Activated T-helper 9 cell treated with anti-CD3 and anti-CD28 coated beads, Interleukin-2, amount 50 U/mL, for 16 hours (primary cell): Measurements from ENCODE around the gene ZSCAN9.

Experiments
- DNase-seq: peaks from one replicate; pipeline ENCODE4 v3.0.0-alpha.2; 2020; ENCODE audit warnings: low read depth

ZSCAN9 gene

DNA sequence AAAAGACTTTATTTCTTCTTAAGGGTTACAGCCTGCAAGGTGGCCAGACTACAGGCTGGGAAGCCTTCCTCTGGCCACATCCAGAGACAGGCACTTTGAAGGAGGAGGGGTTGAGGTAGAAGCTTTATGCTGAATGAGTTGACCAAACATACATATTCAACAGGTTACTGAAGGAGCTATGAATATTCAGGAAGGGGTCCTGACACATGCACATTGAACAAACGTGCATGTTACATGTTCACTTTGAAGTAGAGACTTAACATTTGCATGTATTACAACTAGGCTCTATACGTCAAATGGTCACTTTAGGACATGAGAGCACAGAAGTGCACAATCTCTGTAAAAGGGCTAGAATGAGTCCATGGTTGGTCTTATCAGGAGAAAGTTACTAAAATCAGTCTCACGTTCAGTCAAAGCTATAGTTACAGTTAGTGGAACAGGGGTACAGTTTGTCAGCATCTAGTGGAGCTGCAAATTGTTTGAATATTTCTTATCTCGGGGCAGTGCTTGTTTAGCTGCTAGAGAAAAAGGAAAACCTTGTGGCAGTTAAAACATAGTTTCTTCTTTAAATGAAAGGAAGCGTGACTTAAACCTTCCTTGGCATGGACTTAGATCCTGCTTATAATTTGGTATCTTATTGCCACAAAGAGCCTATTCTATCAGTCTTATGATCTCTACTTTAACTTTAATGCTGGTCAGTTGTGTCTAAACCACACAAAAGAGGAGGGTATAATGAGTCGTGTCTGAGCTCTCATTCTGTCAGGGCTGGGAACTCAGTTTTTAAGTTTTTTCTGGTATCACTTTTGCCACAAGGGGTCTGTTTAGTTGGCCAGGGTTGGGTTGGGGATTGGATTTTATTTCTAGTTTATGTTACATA lies 4.6 kb upstream of the ZSCAN9 start:
- no peak for DNase-seq

GRCh38 chr6:28224131-28225055 lies 682 bp upstream of the ZSCAN9 start:
- no peak for DNase-seq

DNA sequence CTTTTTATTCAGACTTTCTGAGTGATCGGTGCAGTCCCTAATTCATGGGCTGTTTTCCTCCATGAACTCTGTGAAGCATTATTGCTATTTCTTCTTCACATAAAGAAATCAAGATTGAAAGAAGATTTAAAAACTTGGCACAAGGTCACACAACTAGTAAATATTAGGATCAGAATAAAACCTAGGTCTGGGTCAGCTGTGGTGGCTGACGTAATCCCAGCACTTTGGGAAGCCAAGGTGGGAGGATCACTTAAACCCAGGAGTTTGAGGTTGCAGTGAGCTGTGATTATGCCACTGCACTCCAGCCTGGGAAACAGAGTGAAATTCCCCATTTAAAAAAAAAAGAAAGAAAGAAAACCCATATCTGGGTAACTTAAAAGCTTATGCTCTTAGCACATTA lies 1.4 kb downstream of the ZSCAN9 start:
- DNase-seq: no peak

GRCh38 chr6:28232785-28233184 lies 7.7 kb downstream of the ZSCAN9 start:
- DNase-seq: no peak

DNA sequence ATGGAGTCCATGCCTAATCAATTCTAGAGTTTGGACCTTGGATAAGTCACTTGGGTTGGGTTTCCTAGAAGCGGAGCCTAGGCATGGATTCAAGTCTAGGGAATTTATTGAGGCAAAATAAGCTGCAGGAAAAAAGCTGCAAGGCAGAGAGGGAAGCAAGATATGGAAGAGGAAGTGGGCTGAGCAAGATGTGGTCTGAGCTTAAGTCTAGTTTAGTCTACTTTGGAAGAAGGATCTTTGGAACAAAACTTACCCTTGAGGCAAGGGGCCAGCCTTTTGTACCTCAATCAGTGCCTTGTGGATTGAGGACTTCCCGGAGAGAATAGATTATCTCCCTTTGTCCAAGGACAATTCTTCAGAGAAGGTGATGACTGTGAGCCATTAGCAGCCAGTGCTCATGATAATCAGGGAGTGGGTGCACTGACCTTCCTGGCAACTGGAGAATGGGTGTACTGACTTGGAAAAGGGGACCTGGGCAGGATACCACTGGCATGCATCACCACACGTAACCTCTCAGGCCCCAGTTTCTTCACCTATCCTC lies 10.9 kb downstream of the ZSCAN9 start:
- DNase-seq: no peak

DNA sequence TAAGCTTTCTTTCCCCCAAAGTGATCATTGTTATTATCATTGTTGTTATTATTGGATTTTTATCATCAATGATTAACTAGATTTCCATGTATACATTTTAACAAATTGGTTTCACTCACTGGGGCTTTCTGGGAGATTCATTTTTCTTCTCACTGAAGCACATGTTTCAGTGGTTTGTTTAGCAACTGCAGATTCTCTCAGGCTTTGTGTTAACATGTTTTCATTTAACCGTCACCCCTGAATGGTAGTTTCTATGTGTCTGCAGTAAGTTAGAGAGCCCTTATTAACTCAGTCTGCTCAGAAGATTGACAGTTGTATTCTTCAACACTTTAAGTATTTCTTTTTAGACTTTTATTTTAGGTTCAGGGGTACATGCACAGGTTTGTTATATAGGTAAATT lies 14.6 kb downstream of the ZSCAN9 start:
- DNase-seq: no peak

- no peak for DNase-seq
Measured at GRCh38 chr6:28240471-28240870, 15.4 kb downstream of the ZSCAN9 start.

DNA sequence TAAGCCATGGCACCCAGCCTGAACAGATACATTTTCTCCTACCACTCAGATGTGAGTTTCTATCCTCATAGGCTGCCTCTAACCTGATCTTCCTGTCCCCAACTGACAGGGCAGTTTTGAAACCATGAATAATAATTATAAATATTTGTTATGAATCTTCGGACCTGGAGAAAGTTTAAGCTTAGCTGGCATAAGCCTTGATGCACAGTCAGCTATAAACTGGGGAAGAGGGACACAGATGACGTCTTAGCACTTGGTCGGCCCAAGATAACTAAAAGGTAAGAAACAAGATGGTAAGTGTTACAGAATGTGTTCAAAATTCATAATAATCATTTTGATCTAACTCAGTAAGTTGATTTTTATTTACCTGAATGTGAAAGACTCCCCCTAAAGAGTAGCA lies 18.9 kb downstream of the ZSCAN9 start:
- no peak for DNase-seq

GRCh38 chr6:28245206-28245941 lies 20.3 kb downstream of the ZSCAN9 start:
- no peak for DNase-seq

GRCh38 chr6:28248916-28249315 lies 23.8 kb downstream of the ZSCAN9 start:
- no peak for DNase-seq

GRCh38 chr6:28250747-28251146 lies 25.7 kb downstream of the ZSCAN9 start:
- no peak for DNase-seq

GRCh38 chr6:28251661-28252008 lies 26.6 kb downstream of the ZSCAN9 start:
- peak; percentile 14 for DNase-seq

DNA sequence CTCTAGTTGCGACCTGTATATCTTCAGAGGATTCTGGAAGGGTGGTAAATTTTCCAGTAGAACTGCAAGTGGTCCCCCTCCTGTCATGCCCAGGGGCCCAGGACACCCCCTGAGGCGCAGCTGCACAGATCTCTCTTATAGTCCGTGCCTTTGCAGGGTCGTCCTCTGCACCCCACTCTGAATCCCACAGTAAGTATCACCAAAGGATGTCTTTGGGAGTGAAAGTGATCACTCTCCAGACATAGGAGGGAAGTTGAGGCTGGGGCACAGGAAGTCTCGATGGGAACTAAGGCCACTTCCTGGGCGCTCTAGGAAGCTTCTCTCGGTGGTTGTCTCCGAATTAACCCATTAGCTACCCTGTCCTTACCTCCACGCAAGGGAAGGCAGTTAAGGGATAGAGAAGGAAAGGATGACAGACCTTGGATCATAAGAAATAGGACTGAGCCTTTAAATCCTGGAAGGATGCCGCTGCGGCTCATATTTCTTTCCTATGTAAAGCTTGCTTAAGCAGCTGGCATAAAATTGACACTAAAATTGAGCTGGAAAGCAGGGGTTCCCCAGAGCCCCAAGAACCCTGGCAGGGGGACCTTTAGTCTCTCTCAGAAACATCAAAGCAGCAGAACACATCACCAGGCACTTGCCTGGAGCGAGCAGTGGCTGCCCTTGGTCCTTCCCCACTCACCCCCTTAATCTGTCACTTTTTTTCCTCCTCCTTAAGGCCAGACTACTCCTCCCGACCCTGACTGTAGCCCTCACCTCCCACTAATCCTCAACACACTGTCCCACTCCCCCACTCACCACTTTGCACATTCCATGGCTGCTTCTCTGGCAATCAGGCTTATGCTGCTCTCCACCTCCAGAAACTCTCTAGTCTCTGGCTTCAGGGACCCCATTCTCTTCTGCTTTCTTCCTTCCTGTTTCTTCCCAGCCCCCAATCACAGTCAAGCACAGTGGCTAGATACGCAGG lies 27.2 kb downstream of the ZSCAN9 start, which contains the start of gene ZKSCAN4:
TSS of gene ZKSCAN4 (minus strand) at position 261 of the 967 bp plus-strand sequence. CDS start 289 bp downstream, outside the sequence.
- peak; percentile 57 for DNase-seq

GRCh38 chr6:28254121-28254519 lies 29.0 kb downstream of the ZSCAN9 start:
- no peak for DNase-seq

DNA sequence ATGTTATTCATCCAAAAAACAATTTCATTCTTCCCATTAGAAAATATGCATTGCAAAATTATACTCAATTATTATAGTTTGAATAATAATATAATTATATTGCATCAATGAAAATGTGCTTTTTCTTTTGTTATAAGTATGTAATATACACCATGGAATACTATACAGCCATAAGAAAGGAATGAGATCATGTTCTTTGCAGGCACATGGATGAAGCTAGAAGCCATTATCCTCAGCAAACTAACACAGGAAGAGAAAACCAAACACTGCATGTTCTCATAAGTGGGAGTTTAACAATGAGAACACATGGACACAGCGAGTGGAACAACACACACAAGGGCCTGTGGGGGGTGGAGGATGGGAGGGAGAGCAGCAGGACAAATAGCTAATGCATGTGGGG lies 32.0 kb downstream of the ZSCAN9 start:
- no peak for DNase-seq

DNA sequence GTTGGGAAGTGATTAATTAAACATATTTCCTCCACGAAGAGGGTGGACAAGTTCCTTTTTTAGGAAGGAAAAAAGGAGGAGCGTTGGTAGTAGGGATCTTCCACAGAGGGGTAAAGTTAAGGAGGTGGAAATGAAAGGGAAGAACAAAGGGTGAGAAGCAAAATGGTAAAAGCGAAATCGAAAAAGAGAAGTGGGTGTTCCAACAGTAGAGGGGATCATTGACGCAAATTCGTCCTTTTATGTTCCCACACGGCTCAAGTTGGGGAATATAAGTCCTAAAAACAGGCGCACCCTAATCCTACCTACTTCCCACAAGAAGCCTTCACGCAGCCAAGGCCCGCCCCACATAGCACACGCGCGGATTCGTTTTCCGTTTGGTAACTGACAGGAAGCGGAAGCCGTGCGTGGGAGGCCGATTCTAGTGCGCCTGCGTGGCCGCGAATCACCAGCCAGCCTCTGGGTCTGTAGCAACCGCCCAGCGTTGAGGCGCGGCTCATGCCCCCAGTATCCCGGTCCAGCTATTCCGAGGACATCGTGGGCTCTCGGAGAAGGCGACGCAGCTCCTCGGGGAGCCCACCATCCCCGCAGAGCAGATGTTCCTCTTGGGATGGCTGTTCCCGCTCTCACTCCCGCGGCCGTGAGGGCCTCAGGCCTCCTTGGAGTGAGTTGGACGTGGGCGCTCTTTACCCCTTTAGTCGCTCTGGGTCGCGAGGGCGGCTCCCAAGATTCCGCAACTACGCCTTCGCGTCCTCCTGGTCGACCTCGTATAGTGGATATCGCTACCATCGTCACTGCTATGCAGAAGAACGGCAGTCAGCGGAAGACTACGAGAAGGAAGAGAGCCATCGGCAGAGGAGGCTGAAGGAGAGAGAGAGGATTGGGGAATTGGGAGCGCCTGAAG lies 34.1 kb downstream of the ZSCAN9 start, which contains the start of gene NKAPL:
TSS of gene NKAPL (plus strand) at position 421 of the 901 bp plus-strand sequence. CDS start at position 496, 75 bp downstream.
- DNase-seq: peak; percentile 40

- DNase-seq: no peak
Measured at GRCh38 chr6:28263922-28264321, 38.8 kb downstream of the ZSCAN9 start.

DNA sequence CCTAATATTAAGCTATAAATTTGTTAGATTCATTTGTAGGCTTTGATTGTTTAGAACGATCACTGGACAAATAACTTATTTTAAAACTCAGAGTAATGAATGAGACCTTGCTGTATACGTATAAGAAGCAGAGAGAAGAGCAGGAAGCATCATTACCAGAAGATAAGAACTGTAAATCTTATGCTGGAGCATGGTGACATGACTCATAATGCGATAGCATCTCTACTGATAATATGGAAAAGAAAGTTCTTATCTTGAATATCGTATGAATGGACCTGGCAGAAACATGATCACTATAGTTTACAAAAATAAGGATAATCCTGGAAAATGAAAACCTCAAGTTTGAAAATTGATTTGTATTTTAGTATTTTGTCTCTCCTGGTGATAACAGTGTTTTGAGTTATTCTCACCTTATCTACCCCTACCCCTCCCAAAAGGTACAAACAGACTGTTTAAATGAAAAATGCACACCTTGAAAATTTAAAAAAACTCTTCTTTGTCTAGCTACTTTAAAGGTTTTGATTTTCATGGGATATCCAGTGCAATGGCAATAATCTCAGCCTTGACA lies 39.8 kb downstream of the ZSCAN9 start:
- DNase-seq: no peak

DNA sequence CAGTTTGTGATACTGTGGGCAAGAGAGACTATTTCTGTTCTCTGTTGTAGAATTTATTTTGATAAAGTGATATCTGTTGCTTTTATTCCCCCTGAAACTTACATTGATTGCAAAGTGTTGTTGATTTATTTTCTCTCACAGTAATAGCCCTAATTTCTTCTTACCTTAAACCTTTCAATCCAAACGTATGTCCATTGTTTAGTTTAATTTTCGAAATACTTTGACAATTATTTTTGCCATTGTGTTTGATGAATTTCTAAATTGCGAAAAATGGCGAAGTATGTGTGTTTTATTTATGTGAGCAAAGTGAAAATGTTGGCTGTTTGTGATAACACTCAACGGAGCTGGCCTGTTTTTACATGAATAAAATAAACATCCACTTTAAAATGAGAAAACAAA lies 41.5 kb downstream of the ZSCAN9 start:
- no peak for DNase-seq
